ENCODE data around the gene PTPN6. TPM values are rescaled to one million over a fixed set of nuclear protein-coding genes. Genes with fewer than 3 reads are reported as not detected.

The PTPN6 gene
- total and polyA plus RNA-seq, 2 of the 13 experiments (the other 11 are each of a cell fraction or from before 2014, with no cell fraction given) = 10.5 to 10.6 TPM

DNA sequence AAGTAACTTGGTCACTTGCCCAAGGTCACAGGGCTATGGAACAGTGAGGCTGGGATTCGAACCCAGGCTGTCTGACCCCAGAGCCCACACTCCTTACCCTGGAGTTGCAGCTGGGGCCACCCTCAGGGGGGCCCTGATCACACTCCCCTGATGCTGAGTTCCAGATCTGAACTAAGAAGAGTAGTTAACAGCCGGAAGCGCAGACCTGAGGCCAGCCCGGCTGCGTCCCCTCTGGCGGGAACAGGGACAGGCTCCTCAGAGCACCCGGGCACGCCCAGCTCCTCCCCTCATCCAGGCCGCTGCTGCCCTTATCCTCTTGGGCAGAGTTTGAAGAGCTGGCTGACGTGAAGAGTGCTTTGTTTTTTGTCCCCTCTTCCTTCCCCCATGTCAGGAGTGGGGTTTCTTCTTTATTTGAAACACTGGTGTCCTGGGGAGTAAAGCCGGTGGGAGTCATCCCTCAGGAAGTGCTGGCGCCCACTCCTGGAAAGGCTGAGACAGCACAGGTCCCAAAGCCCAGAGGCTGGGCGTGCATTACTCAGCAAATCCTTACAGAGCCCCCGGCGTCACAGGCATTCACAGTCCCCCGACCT is 10.6 kb downstream of the PTPN6 start (continued):
- TF ChIP-seq ZNF550 (CRISPR knock-in tag; IDR thresholded peaks at IDR 0.05; ENCODE audit: borderline replicate concordance) = no peak
- TF ChIP-seq ZNF33A (CRISPR knock-in tag; IDR thresholded peaks at IDR 0.05; ENCODE audit: borderline replicate concordance) = no peak
- no peak for TF ChIP-seq ZNF446 (CRISPR knock-in tag; IDR thresholded peaks at IDR 0.05)
- TF ChIP-seq, protein P1, sequence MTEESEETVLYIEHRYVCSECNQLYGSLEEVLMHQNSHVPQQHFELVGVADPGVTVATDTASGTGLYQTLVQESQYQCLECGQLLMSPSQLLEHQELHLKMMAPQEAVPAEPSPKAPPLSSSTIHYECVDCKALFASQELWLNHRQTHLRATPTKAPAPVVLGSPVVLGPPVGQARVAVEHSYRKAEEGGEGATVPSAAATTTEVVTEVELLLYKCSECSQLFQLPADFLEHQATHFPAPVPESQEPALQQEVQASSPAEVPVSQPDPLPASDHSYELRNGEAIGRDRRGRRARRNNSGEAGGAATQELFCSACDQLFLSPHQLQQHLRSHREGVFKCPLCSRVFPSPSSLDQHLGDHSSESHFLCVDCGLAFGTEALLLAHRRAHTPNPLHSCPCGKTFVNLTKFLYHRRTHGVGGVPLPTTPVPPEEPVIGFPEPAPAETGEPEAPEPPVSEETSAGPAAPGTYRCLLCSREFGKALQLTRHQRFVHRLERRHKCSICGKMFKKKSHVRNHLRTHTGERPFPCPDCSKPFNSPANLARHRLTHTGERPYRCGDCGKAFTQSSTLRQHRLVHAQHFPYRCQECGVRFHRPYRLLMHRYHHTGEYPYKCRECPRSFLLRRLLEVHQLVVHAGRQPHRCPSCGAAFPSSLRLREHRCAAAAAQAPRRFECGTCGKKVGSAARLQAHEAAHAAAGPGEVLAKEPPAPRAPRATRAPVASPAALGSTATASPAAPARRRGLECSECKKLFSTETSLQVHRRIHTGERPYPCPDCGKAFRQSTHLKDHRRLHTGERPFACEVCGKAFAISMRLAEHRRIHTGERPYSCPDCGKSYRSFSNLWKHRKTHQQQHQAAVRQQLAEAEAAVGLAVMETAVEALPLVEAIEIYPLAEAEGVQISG (CRISPR knock-in tag; IDR thresholded peaks at IDR 0.05) = peak; percentile 63
- no peak for TF ChIP-seq TP53 (CRISPR knock-in tag; conservative IDR thresholded peaks at IDR 0.05)
- no peak for TF ChIP-seq ZFP36 (IDR thresholded peaks at IDR 0.05; ENCODE audit: borderline replicate concordance, low read depth, low read length, partially characterized antibody)
- TF ChIP-seq, protein P2, sequence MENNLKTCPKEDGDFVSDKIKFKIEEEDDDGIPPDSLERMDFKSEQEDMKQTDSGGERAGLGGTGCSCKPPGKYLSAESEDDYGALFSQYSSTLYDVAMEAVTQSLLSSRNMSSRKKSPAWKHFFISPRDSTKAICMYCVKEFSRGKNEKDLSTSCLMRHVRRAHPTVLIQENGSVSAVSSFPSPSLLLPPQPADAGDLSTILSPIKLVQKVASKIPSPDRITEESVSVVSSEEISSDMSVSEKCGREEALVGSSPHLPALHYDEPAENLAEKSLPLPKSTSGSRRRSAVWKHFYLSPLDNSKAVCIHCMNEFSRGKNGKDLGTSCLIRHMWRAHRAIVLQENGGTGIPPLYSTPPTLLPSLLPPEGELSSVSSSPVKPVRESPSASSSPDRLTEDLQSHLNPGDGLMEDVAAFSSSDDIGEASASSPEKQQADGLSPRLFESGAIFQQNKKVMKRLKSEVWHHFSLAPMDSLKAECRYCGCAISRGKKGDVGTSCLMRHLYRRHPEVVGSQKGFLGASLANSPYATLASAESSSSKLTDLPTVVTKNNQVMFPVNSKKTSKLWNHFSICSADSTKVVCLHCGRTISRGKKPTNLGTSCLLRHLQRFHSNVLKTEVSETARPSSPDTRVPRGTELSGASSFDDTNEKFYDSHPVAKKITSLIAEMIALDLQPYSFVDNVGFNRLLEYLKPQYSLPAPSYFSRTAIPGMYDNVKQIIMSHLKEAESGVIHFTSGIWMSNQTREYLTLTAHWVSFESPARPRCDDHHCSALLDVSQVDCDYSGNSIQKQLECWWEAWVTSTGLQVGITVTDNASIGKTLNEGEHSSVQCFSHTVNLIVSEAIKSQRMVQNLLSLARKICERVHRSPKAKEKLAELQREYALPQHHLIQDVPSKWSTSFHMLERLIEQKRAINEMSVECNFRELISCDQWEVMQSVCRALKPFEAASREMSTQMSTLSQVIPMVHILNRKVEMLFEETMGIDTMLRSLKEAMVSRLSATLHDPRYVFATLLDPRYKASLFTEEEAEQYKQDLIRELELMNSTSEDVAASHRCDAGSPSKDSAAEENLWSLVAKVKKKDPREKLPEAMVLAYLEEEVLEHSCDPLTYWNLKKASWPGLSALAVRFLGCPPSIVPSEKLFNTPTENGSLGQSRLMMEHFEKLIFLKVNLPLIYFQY (CRISPR knock-in tag; IDR thresholded peaks at IDR 0.05; ENCODE audit: borderline replicate concordance) = no peak
- no peak for TF ChIP-seq NFRKB (IDR thresholded peaks at IDR 0.05)
- TF ChIP-seq NR2F2 (IDR thresholded peaks at IDR 0.05; ENCODE audit: borderline replicate concordance, low read depth) = no peak
- TF ChIP-seq MXI1 (IDR thresholded peaks at IDR 0.05; ENCODE audit: borderline replicate concordance, low read depth, low read length) = peak; percentile 40; the same call in 1 of the 3 replicates
- no peak for TF ChIP-seq MAF1 (CRISPR knock-in tag; IDR thresholded peaks at IDR 0.05; ENCODE audit: borderline replicate concordance)
- peak; percentile 29; the same call in 1 of the 2 replicates for TF ChIP-seq NR2F6 (IDR thresholded peaks at IDR 0.05)
- TF ChIP-seq NR2F6 (CRISPR knock-in tag; IDR thresholded peaks at IDR 0.05) = no peak
- TF ChIP-seq, protein P3, sequence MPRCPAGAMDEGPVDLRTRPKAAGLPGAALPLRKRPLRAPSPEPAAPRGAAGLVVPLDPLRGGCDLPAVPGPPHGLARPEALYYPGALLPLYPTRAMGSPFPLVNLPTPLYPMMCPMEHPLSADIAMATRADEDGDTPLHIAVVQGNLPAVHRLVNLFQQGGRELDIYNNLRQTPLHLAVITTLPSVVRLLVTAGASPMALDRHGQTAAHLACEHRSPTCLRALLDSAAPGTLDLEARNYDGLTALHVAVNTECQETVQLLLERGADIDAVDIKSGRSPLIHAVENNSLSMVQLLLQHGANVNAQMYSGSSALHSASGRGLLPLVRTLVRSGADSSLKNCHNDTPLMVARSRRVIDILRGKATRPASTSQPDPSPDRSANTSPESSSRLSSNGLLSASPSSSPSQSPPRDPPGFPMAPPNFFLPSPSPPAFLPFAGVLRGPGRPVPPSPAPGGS (CRISPR knock-in tag; IDR thresholded peaks at IDR 0.05) = no peak
- TF ChIP-seq, protein P4, sequence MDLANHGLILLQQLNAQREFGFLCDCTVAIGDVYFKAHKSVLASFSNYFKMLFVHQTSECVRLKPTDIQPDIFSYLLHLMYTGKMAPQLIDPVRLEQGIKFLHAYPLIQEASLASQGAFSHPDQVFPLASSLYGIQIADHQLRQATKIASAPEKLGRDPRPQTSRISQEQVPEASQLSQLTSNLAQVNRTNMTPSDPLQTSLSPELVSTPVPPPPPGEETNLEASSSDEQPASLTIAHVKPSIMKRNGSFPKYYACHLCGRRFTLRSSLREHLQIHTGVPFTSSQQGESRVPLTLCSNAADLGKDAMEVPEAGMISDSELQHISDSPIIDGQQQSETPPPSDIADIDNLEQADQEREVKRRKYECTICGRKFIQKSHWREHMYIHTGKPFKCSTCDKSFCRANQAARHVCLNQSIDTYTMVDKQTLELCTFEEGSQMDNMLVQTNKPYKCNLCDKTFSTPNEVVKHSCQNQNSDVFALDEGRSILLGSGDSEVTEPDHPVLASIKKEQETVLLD (CRISPR knock-in tag; IDR thresholded peaks at IDR 0.05; ENCODE audit: low read depth) = no peak
